Peyer's patch (tissue), 4 donors: ENCODE measurements around the gene ALPI.
"Not testable (repeated sequence)": the region's sequence is repeated elsewhere in the genome, so short reads cannot be mapped to it uniquely, and the experiment has no call there.

Experiments
- POLR2A ChIP-seq, 2 donors: fragments of 450-650 bp; IDR thresholded peaks; one replicate each; pipeline ENCODE4 v1.5.1; 2017; ENCODE audit warnings: antibody characterized with exemption in 2 of 2, mild to moderate bottlenecking in 2 of 2, moderate library complexity in 2 of 2
- TF ChIP-seq, protein P1 (sequence below), 6 experiments: fragments of 450-650 bp in 4 of 6; fragments of 200-600 bp in 2 of 6; sonication (generic) in 1 of 6; IDR thresholded peaks; one replicate each; pipeline ENCODE4 v1.5.1; 2017 to 2019; ENCODE audit warnings: antibody characterized with exemption in 6 of 6, mild to moderate bottlenecking in 3 of 6, moderate library complexity in 1 of 6

DNA sequence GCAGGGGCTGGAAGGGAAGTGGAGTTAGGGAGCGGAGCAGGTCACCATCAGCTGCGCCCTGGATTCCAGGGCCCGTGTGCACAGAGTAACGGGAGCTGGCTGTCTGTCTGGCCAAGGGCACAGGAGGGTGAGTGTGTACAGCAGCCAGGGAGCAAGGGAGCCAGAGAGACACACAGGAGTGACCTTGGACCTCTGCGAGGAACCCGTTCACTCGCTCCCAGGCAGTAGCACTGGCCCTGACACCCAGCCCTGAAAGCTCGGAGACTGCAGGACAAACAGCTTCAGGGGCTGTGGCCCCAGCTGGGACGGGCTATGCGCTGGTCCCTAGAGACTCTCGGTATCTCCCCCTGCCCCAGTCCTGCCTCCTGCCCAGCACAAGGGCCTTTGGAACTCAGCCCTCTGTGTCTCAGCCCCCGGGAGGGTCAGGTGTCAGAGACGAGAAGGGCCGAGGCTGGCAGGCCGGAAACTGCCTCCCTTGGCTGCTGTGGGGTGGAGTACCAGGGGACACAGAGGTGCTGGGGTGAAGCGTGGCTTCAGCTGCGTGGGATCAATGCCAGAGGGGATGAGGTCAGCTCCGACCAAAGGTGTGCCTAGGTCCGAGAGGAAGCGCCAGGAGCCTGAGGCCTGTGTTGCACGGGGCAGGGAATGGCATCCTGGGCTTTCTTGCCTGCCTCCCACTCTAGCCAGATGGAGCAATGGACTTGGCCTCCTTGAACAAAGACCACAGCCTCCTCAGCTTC is 12.1 kb upstream of the ALPI start:
- TF ChIP-seq, protein P1, sequence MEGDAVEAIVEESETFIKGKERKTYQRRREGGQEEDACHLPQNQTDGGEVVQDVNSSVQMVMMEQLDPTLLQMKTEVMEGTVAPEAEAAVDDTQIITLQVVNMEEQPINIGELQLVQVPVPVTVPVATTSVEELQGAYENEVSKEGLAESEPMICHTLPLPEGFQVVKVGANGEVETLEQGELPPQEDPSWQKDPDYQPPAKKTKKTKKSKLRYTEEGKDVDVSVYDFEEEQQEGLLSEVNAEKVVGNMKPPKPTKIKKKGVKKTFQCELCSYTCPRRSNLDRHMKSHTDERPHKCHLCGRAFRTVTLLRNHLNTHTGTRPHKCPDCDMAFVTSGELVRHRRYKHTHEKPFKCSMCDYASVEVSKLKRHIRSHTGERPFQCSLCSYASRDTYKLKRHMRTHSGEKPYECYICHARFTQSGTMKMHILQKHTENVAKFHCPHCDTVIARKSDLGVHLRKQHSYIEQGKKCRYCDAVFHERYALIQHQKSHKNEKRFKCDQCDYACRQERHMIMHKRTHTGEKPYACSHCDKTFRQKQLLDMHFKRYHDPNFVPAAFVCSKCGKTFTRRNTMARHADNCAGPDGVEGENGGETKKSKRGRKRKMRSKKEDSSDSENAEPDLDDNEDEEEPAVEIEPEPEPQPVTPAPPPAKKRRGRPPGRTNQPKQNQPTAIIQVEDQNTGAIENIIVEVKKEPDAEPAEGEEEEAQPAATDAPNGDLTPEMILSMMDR (IDR thresholded peaks at IDR 0.05), result not testable (repeated sequence)
- not testable (repeated sequence) for TF ChIP-seq POLR2A (IDR thresholded peaks at IDR 0.05)
